AG04450 (cell line): ENCODE measurements around the gene CCDC142. TPM values are rescaled to one million over a fixed set of nuclear protein-coding genes. Genes with fewer than 3 reads are reported as not detected.

Experiments
- CTCF ChIA-PET: fragments of 300-600, 350-600 bp; formaldehyde crosslinking; extraction: SDS; loops from one replicate; lab custom pipeline; 2022; ENCODE audit warnings: antibody characterized with exemption, inconsistent platforms; lab: Charles Lee
- POLR2A ChIA-PET: fragments of 350-600 bp; formaldehyde crosslinking; extraction: SDS; loops from one replicate; lab custom pipeline; 2021; ENCODE audit warnings: antibody characterized with exemption, inconsistent platforms; lab: Yijun Ruan, JAX
- DNase-seq: peaks from one replicate; pipeline ENCODE4 v3.0.0-alpha.2; 2011; ENCODE audit warnings: low read depth, low spot score
- H3K27ac ChIP-seq: one replicate; pipeline ENCODE4 v1.5.1; 2012; ENCODE audit warnings: low read depth, low read length, control low read depth
- H3K27me3 ChIP-seq: one replicate; pipeline ENCODE4 v1.6.0; 2012; ENCODE audit warnings: low read length; ENCODE audit not compliant: control insufficient read depth, insufficient read depth
- H3K4me3 ChIP-seq: 2 replicates; pipeline ENCODE4 v1.5.1; 2011; ENCODE audit warnings: mild to moderate bottlenecking, low read depth, low read length, control low read depth
- H3K9me3 ChIP-seq: 2 replicates; pipeline ENCODE4 v1.5.1; 2012; ENCODE audit warnings: low read length; ENCODE audit not compliant: control insufficient read depth, insufficient read depth
- polyA plus RNA-seq: library from polyadenylated mRNA; depleted of rRNA; stranded (reverse); fragments of >200 nt; gene quantifications from 2 replicates; pipeline ENCODE4 v1.2.3, GENCODE V29; 2011
- TF ChIP-seq, protein P1 (sequence below): IDR thresholded peaks from 2 replicates; pipeline ENCODE4 v1.5.1; 2011; ENCODE audit warnings: low read depth, low read length, control low read depth, inconsistent platforms

The CCDC142 gene
- polyA plus RNA-seq, 1 experiment = 4.5 TPM

DNA sequence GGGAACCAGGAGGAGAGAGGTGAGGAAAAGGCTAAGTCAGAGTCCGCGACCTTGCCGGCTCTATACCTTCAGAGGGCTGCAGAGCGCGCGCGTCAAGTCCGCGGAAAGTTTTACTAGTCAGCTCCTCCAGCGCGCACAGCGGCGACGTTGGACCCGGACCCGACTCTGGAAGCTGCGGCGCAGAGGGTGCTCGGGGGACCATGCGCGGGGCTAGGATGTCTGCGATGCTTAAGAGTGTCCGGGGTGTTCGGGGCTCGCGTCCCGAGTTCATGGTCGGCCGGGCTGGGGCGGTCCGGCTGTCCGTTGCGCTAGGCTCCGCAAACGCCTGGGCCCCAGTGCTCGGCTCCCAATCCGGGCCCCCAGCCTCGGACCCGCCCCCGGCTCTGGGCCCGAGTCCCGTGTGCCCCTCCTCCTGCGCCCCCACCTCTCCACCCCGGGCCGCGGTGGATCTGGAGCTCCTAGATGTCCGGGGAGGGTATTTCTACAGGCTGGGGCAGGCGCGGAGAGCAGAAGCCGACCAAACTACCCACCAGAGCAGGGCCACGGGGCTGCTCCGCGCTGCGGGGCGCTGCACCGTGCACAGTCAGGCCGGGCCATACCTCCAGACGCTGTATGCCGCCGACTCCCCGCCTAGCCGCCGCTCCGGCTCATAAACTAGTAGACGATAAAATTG lies 16.6 kb upstream of the CCDC142 start, which contains the start of gene LBX2:
Gene LBX2, minus strand, starts transcription at position 337 of the 673 bp plus-strand sequence. Its CDS starts 66 bp downstream, at position 271.
- CTCF ChIA-PET = interaction anchor here (1.7 kb wide), 1 partner anchor 89 kb away, joined by 7 read pairs; no protein-coding TSS in a partner anchor
- Histone ChIP-seq H3K27ac (no peak within 1 kb of the TSS), H3K4me3 (peak within 1 kb of the TSS; percentile 48), H3K27me3 (peaks cover 40% of the 10 kb centered on the region), H3K9me3 (no peaks in the 10 kb centered on the region; the same call in 1 of the 2 replicates)
- TF ChIP-seq, protein P1, sequence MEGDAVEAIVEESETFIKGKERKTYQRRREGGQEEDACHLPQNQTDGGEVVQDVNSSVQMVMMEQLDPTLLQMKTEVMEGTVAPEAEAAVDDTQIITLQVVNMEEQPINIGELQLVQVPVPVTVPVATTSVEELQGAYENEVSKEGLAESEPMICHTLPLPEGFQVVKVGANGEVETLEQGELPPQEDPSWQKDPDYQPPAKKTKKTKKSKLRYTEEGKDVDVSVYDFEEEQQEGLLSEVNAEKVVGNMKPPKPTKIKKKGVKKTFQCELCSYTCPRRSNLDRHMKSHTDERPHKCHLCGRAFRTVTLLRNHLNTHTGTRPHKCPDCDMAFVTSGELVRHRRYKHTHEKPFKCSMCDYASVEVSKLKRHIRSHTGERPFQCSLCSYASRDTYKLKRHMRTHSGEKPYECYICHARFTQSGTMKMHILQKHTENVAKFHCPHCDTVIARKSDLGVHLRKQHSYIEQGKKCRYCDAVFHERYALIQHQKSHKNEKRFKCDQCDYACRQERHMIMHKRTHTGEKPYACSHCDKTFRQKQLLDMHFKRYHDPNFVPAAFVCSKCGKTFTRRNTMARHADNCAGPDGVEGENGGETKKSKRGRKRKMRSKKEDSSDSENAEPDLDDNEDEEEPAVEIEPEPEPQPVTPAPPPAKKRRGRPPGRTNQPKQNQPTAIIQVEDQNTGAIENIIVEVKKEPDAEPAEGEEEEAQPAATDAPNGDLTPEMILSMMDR = no peak
- POLR2A ChIA-PET = interaction anchor here (1.1 kb wide), 1 partner anchor 30 kb away, joined by 4 read pairs; the partner anchor contains the start of genes AUP1 and HTRA2
- no peak for DNase-seq

DNA sequence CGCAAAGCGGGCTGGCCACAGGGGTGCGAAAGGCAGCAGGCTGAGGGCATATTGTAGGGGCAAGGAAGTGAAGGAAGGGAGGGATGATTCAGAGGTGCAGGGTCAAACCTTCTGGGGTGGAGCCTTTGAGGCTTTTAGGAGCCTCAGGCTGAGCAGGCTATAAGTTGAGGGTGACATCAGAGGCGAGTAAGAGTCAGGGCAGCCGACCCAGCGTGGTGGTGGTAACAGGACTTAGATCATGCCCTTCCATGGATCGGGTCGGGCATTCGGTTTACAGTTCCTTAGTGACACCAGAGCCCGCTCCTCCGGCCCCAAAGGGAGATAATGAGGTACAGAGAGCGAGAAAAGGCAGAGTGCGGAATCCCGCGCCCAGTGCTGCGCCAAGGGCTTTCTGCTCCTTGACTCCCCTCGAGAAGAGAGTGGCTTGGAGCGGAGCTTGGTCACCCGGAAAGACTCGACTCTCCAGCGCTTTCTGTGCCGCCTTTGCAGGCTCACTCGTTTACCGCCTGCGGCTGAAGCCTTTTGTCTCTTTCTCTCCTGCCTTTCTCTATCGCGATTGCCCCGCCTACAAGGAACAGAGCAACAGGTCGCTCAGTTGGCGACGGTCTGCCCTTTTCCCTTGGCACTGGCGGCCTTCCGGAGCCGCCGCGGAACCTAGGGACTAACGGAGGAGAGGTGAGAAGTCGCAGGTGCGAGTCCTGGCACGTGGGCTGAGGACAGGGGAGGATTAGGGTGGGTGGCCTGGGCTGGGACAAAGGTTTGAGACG lies 15.9 kb upstream of the CCDC142 start:
- CTCF ChIA-PET = interaction anchor here (1.7 kb wide), 1 partner anchor 90 kb away, joined by 7 read pairs; no protein-coding TSS in a partner anchor
- H3K9me3 ChIP-seq = no peaks in the 10 kb centered on the region; the same call in 1 of the 2 replicates

DNA sequence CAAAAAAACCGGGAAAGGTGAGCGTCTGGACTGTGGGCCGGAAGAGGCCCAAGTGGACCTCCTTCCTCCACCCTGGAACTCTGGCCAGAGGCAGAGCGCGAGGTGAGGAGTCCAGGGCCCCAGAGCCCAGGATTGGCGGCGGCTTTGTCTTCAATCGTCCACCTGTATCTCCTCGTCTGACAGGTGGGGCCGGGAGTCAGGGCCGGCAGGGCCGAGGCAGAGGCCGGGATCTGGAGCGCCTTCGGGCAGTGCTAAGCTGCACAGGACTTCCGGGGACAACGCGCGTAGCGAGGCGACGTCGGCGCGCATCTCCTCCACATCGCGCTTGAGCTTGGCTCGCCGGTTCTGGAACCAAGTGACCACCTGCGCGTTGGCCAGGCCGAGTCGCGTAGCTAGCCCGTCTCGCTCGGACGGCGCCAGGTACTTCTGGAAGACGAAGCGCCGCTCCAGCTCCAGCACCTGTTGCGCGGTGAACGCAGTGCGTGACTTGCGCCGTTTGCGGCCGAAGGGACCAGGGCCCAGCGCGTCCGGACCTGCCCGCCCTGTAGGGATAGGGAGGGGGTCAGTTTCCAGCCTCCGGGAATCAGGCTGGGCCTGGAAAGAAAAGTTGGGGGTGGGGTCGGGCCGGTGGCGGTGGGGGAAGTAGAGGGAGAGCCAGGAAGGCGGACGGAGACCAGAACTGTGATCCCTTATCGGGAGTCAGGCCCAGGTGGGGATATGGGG lies 15.1 kb upstream of the CCDC142 start:
- TF ChIP-seq, protein P1 = no peak
- ChIA-PET POLR2A (no interaction called here), CTCF (interaction anchor here (2.2 kb wide), 1 partner anchor 15 kb away, joined by 7 read pairs; the partner anchor contains the start of genes CCDC142 and TTC31)
- Histone ChIP-seq H3K9me3 (no peaks in the 10 kb centered on the region; the same call in 1 of the 2 replicates), H3K27me3 (peaks cover 40% of the 10 kb centered on the region), H3K4me3 (peak overlapping the region; percentile 45), H3K27ac (no peak overlapping the region)
- no peak for DNase-seq

More for the DNA sequence above, 15.9 kb upstream of the CCDC142 start:
- Histone ChIP-seq H3K27ac (no peak overlapping the region), H3K27me3 (peaks cover 40% of the 10 kb centered on the region), H3K4me3 (peak overlapping the region; percentile 48)
- DNase-seq = no peak
- TF ChIP-seq, protein P1 = no peak
- POLR2A ChIA-PET = interaction anchor here (1.1 kb wide), 1 partner anchor 31 kb away, joined by 4 read pairs; the partner anchor contains the start of genes AUP1 and HTRA2

DNA sequence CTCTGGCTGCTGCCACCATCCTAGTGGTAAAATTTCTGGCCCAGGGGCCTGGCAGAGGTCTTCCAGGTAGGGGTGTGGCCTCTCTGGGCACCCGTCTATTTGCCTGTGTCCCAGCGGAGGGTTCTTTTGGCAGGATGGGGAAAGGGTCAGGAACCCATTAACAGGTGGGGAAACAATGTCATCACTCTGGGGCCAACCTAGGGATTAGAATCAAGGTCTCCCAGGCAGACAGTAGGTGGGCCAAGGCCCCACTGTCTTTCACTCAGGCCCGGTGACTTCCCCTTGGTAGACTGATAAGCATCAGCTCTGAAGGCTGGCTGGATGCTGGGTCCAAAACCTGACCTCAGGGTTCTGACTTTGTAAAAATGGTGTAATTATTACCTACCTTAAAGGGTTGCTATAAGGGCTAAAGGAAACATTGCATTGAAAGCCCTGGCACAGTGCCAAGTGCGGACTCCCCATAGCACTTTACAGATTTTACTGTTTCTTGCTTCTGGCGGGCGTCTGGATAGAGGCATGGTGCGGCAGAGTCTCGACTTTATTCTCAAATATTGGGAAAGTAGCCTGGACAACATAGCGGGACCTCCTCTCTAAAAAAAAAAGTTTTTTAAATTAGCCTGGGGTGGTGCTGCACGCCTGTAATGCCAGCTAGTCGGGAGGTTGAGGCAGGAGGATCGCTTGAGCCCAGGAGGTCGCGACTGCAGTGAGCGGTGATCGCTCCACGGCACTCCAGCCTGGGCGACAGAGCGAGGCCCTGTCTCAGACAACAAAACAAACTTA lies 14.4 kb upstream of the CCDC142 start:
- H3K4me3 ChIP-seq = no peak overlapping the region
- CTCF ChIA-PET = interaction anchor here (2.2 kb wide), 1 partner anchor 14 kb away, joined by 7 read pairs; the partner anchor contains the start of genes CCDC142 and TTC31
- peaks cover 36% of the 10 kb centered on the region for H3K27me3 ChIP-seq
- no peak for DNase-seq
- H3K27ac ChIP-seq = no peak overlapping the region
- POLR2A ChIA-PET = no interaction called here
- TF ChIP-seq, protein P1 = no peak
- H3K9me3 ChIP-seq = no peaks in the 10 kb centered on the region; the same call in 1 of the 2 replicates
